Hepatocyte (in vitro differentiated cells): Measurements from ENCODE around the gene OLFM4.

Experiments used
- CTCF ChIP-seq: fragments of 200-600 bp; sonication (generic); IDR thresholded peaks from 2 replicates; pipeline ENCODE4 v1.5.1; 2016; ENCODE audit warnings: antibody characterized with exemption, mild to moderate bottlenecking; ENCODE audit not compliant: poor library complexity
- EZH2 ChIP-seq: fragments of 200-600 bp; sonication (generic); IDR thresholded peaks from 2 replicates; pipeline ENCODE4 v1.6.1; 2016; ENCODE audit warnings: antibody characterized with exemption, mild to moderate bottlenecking, borderline replicate concordance
- EZH2phosphoT487 ChIP-seq: fragments of 200-600 bp; sonication (generic); IDR thresholded peaks from one replicate; pipeline ENCODE4 v1.6.1; 2018; ENCODE audit warnings: antibody characterized with exemption, mild to moderate bottlenecking, low read depth, moderate library complexity; ENCODE audit not compliant: unreplicated experiment, severe bottlenecking

DNA sequence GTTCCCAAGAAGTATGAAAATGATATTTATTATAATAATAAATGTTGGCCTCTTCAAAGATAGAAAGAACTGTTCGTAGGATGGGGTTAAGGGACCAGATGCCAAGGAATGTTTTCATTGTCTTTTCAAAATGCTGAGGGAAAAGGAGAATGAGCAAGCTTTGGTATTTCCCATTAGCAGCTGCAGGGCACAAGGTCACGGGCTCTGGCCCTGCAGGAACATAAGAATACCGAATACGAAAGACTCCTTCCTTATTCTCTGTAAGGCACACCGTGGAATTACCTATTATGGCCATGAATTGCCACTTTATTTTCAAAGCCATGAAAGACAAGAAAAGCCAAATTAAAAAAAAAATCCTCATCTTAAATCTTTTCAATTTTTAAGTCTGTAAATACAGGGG lies 49.6 kb upstream of the OLFM4 start:
- TF ChIP-seq CTCF (no peak), EZH2 (no peak), EZH2phosphoT487 (no peak)
